GM19468 (cell line): ENCODE data around the gene FLYWCH2.

Experiments
- ATAC-seq: cut with Tn5 transposase; IDR thresholded peaks from one replicate; pipeline ENCODE4 v1.9.1; 2021; ENCODE audit warnings: mild to moderate bottlenecking, moderate library complexity, moderate number of reproducible peaks; ENCODE audit not compliant: unreplicated experiment; ENCODE audit errors: extremely low read depth

Gene FLYWCH2

DNA sequence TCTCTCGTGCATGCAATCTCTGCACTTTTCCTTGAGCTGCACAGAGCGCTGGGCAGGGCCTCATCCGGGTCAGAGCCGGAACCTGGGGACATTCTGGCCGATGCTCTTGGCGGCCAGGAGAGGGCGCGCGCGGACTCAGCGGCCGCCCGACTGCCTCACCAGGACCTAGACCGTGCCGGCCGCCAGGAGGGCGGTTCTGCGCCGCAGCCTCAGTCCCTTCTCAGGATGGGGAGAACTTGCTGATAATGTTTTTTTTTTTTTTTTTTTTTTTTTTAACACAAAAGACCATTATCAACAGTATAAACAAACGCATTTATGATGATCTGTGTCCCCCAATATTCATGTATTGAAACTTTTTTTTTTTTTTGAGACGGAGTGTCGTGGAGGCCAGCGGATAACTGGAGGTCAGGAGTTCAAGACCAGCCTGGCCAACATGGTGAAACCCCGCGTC is 8.1 kb upstream of the FLYWCH2 start:
- peak; percentile 26 for ATAC-seq

DNA sequence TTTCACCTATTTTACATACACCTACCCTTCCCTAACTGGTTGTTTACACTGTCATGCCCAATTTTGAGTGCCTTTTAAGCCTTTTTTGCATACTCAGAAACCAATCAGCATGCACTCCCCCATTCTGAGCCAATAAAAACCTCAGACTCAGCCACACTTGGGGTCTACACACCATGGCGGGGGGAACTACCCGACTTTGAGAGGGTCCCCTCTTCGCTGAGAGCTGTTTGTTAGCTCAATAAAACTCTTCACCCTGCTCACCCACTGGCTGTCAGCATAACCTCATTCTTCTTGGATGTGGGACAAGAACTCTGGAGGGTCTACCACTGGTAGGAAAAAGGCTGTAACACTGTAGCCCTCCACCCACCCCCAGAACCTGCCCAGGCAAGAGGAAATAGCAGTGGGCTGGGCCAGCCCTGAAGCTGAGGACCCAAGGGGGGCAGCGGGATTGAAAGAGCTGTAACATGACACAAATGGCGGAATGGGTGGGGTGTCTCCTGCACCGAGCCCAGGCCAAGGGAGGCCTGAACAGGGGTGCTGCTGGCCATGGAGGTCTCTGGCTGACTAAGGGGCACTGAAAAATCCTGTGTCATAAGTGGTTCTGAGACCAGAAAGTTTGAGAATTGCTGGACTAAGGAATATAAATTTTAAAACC is 3.0 kb upstream of the FLYWCH2 start:
- ATAC-seq: no peak

DNA sequence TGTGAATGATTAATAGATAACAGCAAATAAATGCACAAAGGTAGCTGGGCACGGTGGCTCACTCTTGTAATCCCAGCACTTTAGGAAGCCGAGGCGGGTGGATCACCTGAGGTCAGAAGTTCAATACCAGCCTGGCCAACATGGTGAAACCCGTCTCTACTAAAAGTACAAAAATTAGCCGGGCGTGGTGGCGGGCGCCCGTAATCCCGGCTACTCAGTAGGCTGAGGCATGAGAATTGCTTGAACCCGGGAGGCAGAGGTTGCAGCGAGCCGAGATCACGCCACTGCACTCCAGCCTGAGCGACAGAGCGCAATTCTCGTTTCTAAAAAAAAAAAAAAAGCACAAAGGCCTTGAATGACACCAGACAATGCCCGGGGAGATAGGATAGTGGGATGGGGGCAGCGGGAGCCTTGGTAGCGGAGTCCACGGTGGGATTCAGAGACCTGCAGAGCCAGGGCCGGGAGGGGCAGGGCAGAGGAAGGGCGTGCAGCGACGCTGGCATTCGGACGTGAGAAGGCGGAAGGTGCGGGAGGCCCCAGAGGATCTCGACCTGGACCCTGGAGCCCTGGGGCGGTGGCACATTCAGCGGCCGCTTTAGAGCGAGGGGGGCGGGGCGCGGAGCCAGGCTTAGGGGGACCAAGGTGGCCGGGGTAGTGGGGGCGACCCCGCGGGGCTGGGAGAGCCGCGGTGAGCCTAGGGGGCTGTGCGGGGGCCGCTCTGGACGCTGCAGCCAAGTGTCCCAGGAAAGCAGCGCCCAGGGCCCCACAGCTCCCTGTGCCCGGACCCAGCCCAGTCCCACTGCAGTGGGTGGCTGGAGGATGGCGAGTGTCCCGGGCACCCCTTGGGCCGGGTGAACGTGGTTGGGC is 999 bp upstream of the FLYWCH2 start:
- ATAC-seq: no peak

DNA sequence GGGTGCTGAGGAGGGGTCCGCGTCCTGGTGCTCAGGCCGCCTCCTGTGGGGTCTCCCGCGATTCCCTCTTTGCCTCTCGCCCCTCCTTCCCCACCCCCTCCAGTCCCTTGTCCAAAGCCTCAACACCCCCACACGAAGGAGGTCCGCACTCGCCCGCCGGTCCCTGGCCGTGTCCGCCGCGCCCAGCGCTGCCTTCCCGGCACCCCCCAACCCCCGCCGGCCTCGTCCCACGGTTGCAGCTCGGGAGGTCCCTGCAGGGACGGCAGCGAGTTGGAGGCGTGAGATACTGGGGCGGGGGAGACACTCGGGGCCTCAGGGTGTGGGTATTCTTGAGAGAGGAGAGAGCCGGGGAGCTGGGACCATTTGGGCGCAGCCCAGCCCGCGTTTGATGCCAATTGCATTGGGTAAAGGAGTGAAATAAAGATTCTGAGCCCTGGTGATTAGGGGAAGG is 468 bp downstream of the FLYWCH2 start:
- no peak for ATAC-seq

DNA sequence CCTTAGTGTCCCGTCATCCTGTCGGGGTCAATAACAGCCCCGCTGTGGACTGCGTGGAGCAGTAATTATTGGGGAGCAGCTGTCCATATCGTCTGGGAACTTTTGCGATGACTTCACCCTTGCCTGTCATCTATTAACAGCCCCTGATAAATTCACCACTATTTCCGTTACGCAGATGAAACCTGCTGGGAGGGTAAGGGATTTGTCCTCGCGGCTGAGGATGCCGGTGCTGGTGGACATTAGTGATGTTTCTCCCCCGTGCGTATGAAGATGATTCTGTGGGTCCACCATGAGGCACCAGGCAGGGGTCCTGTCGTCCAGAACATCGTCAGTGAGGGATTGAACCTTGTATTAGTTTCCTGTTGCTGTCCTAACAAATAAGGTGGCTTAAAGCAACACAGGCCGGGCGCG is 1.0 kb downstream of the FLYWCH2 start:
- no peak for ATAC-seq

DNA sequence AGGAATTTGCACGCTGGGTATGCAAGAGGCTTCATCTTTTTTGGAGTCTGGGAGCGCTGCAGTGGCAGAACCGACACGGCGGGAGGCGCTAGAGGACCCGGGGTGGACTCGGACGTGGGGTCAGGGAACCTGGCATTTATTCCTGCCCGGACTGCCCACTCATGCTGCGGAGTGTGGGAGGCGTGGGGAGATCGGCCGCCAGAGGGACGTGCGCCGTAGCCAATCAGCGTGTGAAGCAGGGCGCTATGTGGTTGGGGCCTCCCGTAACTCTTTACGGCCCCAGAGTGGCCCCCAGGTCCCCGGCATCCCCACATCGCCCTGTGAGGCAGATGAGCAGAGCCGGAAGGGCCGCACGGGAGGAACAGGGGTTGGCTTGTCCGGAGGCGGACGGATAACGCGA is 11.2 kb downstream of the FLYWCH2 start:
- no peak for ATAC-seq

DNA sequence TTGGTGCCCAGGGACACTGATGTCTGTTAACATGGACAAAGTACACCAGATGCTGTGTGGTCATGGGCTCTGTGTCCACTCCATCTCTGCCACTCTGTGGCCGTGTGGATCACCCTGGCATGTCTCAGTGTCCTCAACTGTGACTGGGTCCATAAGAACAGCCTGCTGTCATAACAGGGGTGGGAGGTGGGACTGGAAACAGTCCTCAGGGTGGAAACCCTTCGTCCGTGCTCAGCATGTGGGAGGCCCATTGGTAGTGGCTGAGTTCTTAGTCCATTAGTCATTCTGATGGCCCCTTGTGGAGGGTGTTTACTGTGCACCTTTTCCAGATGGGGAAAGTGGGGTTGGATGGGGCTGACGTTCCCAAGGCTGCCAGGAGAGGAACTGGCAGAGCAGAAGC is 12.8 kb downstream of the FLYWCH2 start:
- no peak for ATAC-seq

DNA sequence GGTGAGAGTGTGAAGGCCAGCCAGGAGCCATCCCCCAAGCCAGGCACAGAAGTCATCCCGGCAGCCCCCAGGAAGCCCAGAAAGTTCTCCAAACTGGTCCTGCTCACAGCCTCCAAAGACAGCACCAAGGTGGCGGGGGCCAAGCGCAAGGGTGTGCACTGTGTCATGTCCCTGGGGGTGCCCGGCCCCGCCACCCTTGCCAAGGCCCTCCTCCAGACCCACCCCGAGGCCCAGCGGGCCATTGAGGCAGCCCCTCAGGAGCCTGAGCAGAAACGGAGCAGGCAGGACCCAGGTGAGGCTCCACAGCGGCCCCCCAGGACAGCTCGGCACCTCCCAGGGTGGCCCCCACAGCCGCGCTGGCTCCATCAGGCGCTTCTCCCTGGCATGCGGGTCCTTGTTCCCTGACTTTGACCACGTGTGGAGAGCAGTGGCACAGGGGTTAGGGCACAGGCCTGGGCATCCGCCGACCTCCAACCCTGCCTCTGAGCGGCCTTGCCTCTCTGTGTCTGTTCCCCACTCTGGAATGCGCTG is 13.5 kb downstream of the FLYWCH2 start:
- no peak for ATAC-seq

DNA sequence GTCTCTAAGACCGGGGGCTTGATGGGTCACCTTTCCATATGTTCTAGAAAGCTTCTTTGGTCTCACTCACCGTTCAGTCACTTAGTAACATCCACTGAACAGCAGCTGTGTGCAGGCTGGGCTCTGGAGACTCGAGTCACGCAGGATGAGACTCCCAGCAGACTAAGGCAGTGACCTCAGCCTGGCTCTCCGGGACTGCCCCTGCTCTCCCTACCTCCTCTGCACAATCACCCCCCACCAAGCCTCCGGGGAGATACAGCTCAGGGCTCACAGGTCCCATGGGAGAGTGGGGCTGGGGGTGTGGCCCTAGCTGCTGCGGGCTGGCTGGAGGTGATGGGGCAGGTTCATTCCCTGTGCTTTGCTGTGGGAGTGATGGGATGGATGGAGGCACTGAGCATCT is 14.1 kb downstream of the FLYWCH2 start:
- ATAC-seq: no peak

DNA sequence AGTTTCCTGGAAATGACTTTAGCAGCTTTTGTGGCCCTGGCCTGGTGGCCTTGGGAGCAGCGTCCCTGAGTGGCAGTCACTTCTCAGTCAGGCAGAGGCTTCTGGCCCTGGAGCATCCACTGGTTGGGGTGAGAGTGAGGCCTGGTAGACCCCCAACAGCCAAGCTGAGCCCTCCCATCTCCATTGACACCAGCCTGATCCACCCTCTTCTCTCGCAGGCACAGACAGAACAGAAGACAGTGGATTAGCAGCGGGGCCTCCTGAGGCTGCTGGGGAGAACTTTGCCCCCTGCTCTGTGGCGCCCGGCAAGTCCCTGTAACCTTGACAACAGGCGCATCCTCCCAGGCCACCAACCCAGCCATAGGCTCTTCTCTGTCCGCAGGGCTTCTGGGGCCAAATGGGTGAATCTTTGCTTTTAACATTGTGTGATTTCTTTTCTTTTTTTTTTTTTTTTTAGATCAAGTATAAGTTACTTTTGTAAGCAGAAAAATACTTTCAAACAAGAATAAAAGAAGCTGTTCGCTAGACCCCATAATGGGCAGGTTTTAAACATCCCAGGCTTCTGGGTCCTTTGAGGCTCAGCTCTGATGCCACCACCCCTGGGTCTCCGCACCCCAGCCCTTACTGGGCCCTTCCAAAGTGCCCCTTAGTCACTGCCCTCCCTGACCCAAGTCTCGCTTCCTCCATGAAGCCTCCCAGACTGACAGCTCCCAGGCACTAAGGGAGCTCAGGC is 16.0 kb downstream of the FLYWCH2 start:
- no peak for ATAC-seq

DNA sequence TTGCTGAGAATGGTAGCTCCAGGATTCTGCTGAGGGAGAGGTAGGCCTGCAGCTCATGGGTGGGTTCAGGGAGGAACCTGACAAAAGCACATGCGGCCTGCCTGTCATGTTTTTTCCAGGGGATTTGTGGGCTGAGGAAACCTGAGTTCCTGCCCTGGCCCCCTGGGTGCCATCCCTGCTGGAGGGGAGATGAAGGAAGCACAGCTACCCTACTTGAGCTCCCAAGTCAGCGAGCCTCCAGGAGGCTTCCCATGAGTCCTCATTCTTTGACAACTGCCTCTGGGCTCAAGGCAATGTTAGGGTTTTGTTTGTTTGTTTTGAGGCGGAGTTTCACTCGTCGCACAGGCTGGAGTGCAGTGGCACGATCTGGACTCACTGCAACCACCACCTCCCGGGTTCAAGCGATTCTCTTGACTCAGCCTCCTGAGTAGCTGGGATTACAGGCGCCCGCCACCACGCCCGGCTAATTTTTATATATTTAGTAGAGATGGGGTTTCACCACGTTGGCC is 16.6 kb downstream of the FLYWCH2 start:
- ATAC-seq: no peak

DNA sequence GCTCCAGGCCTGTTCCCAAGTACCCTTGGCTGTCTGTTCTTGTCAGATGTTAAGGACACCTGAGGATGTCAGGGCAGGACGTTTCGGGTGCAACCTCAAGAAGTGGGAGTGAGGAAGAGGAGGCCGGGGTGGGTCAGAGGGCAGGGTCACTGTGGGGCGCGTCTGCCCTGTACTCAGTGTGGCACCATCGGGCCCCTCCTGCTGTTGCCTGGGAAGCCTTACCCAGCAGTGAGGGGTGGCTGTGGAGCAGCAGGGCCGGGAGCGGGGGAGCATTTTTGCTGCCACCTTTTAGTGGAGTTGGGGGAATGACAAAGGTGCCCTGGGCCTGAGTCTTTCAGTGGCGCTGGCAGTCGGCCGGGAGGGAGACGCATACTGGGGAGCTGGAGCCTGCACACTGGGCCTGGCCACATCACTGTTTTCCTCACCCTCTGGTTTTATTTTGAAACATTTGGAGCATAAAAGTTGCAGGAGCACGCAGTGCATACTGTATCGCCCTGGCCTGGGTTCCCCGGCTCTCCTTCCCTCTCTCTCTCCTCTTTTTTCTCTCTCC is 17.6 kb downstream of the FLYWCH2 start:
- ATAC-seq: no peak

DNA sequence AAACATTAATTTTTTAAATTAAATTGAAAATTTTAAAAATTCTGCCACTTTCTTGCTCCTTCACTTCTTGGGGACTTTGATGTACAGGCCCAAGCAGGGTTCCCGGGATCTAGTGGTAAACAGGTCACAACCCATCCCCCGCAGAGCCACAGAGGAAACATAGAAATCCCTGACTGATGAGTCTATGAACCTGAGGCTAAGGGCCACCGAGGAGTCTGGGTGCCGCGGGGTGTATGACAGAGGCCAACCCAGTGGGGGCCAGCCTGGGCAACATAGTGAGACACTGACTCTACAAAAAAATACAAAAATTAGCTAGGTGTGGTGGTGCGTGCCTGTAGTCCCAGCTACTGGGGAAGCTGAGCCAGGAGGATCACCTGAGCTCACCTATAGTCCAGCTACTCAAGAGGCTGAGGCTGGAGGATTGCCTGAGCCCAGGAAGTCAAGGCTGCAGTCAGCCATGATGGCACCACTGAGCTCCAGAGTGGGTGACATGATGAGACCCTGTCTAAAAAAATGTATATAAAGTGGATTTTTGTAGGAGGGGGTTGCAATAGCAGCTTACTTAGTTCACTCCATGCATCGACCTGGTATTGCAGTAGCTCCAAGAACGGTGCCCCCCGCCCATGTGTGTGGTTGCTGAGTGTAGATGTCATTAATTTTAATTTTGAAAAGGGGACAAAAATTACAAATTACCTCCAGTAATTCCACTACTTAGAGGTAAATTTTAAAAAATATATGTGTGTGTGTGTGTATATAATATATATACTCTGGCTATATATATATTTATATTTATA is 19.5 kb downstream of the FLYWCH2 start:
- no peak for ATAC-seq

DNA sequence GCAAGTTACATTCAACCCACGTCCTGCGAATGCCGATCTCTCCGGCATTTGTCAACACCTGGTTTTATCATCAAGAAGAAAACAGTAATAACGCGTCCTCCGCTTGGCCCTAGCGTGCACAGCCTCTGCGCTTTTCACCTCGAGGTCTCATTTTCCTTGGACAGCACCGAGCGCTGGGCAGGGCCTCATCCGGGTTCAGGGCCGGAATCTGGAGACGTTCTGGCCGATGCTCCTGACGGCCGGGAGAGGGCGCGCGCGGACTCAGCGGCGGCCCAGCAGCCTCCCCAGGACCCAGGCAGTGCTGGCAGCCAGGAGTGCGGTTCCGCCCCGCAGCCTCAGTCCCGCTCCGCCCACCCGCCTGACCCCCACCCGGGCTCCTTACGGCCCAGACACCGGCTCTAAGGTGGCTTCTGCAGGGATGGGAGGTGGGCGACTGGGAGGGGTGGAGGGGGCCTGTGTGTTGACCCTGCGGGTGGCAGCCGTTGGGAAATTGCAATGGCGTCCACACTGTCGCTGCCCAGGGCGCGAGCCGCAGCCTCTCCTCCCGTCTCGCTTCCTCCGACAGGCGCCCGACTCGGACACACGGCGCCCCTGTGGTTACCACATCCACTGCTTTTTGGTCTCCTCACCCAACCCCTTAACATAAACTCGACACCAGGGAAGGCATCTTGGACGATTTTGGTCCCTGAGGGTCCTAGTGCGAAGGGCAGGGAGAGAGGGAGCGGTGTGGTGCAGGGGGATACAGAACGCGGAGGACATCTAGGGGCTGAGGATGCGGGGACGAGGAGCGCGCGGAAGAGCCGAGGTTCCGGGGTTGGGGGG is 21.3 kb downstream of the FLYWCH2 start:
- no peak for ATAC-seq

DNA sequence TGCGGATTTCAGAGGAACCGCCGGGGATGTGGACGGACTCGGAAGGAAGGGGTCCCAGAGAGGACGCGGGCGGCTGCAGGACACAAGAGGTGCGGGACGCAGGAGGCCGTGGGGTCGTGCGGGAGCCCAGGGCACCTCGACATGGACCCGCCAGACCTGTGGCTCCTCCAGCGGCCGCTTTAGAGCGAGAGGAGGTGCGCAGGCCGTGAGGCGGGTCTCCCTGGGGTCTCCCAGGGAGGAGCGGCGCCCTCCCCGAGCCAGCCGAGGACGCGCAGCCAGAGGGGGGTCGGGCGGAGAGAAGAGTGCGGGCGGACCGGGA is 21.9 kb downstream of the FLYWCH2 start:
- no peak for ATAC-seq

DNA sequence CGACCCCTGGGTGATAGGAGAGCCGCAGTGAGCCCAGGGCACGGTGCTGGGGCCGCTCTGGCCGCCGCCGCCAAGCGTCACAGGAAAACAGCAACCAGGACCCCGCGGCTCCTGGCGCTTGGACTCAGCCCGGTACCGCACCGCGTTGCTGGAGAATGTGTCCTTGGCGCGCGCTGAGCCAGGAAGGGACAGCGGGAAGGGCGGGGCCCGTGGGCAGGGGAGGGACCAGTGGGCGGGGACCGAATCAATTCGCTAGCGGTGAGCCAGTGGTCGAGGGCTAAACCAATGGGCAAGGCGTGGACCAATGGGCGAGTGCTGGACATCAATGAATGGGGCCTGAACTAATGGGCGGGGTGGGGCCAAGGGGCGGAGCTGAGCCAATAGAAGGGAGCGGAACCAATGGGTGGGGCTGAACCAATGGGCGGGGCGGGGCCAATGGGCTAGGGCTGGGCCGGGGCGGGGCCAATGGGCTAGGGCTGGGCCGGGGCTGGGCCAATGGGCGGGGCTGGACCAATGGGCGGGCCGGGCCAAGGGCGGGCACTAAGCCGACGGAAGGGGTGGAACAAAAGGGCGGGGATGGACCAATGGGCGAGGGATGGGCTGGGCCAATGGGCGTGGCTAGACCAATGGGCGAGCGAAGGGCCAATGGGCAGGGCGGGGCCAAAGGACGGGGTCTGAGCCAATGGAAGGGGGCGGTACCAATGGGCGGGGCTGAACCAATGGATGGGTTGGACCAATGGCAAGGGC is 22.4 kb downstream of the FLYWCH2 start:
- peak; percentile 33 for ATAC-seq

DNA sequence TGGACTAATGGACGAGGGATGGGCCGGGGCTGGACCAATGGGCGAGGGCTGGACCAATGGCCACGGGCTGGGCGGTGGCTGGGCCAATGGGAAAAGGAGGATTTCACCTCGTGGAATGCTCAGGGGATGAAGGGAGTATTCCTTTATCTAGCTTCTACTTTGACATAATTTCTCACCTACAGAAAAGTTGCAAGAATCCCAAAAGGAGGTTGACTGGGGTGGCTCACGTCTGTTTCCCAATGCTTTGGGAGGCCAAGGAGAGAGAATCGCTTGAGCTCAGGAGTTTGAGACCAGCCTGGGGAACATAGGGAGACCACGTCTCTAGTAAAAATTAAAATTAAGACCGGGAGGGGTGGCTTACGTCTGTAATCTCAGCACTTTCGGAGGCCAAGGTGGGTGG is 23.0 kb downstream of the FLYWCH2 start:
- ATAC-seq: no peak
